HG03139 (cell line): ENCODE measurements around the gene LST1.
"Not testable (repeated sequence)": the region's sequence is repeated elsewhere in the genome, so short reads cannot be mapped to it uniquely, and the experiment has no call there.

Experiments used
- ATAC-seq: cut with Tn5 transposase; IDR thresholded peaks from one replicate; pipeline ENCODE4 v1.9.1; 2021; ENCODE audit not compliant: unreplicated experiment

The LST1 gene

DNA sequence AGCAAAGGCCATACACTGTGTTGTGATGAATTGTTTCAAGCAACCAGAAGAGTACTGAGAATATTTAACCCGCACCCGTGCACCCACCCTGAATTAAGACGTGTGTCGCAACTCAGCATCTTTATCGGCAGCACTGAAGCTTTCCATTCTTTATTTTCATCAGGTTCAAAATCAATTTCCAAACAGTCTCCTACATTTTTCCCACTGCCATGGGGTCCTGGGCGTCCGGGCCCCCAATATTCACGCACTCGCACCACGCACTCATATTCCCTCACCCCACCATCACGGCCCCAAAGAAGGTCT, 5.7 kb upstream of the LST1 start:
- ATAC-seq: no peak

DNA sequence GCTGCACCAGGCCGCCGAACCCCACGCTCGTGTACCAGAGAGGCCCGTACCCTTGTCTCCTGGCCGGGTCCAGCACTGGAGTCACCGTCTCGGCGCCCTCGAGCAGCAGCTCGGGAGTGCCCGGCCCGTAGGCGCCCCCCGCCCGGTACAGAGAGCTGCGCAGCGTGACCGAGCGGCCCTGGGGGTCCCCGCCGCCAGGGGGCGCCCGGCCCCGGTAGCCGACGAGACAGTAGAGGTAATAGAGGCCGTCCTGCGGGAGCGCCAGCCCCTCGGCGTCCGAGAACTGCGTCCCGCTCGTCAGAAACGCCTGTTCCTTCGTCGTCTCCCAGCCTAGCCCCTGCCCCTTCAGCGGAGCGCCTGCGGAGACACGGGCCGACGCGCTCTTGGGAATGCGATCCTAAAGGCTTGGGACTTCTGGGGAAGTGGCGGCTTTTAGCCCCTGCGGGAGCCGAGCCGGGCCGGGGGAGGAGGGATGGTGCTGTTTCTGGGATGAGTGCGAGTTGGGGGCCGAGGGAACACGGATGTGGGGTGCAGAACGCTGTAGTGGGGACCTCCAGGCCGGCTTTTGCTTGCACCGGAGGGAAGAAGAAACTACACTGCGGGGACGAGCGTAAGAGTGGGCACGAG, 5.2 kb upstream of the LST1 start:
- no peak for ATAC-seq

DNA sequence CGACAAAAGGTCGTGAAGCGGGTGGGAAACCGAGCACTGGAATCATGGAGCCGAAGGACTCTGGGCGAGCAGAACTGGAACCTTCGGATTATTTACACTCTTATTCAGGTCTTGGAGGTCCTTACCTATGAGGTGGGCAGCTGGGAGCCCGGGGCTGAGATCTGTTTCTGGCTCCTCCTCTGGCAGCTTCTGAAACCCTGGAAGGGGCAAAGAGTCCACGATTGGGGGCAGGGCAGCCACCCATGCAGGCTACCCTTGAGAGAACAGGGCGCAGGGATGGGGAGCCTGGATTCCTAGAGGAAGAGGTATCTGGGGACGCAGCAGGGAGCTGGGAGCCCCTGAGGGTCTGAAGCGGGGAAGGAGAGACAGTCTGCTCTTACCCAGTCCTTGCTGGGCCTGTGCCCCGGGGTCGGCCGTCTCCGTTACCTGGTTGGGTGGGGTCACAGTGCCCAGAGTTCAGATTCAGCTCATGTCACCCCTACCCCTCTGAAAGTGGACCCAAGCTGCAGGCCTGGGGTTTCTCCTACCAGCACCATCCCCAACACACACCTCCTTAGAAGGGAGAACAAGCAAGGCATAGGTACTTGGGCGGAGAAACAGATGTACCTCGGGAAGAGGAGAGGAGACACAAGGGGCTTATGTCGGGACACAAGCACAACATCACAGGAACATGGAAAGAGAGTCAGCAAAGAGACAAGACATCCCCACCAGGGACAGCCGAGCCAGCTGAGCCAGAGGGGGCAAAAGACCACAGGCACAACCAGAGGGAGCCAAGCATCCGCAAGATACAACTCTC, 4.4 kb upstream of the LST1 start:
- ATAC-seq: no peak

DNA sequence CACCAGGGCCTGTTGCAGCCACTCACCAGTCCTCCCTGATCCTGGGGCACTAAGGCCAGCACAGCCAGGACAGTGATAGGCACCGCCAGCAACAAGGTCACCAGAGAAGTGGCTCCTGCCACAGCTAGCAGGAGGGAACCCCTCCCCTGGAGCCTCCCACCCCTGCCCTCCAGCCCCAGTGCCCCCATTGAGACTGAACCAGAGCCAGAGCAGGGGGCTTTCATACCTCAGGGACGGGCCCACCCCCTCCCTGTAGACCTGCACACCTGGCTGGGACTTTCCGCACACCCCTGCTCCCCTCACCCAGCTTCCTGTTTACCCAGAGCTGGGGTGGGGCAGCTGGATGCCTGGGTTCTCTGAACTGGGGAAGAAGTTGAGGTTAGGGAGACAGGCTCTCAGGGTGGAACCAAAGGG, 3.8 kb upstream of the LST1 start, which contains the start of gene LTB:
LTB (minus strand) TSS at position 195 of the 414 bp plus-strand sequence; CDS start at position 188, 7 bp downstream.
- ATAC-seq: no peak

DNA sequence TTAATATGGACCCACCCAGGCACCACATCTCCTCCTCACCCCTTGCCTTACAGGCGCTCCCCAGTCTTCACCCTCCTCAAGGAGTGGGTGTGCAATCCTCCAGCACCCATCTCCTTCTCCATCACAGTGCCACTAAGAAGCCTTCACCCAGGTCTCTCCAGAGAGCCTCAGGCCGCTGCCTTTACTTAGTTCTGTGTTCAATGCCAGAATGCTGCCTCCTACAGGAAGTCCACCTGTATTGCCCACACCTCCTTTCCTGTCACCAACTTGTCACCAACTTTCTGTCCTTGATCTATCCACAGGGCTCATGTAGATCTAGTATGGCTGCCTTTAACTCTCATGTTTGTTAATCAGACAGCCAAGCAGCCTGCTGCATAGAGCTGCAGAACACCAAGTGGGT, 586 bp upstream of the LST1 start:
- ATAC-seq: no peak

DNA sequence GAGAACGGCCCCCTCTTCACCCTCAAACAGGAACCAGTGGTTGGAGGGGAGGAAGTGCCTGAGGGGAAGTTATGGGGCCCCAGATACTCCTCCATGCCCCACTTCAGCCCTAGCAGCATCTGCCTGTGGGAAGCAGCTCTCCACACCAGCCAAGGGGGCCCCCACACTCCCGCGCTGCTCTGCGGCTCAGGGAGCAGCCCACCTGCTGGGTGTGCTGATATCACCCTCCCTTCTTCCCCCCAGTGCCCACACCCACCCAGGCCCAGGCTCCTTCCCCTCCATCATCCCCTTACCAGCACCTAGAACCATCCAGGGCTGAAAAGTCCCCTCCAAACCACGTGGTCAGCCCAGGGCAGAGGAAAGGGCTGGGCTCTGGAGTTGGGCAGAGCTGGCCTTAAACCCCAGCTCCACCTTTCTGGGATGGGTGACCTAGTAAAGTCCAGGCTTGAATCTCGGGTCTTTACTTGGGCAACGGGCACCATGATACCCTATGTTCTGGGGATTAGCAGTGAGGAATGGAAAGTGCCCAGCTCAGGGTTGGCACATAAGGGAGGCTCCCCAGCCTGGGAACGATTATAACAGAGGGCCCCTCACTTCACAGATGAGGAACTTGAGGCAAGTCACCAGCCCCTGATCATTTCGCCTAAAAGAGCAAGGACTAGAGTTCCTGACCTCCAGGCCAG, 663 bp downstream of the LST1 start:
- no peak for ATAC-seq

DNA sequence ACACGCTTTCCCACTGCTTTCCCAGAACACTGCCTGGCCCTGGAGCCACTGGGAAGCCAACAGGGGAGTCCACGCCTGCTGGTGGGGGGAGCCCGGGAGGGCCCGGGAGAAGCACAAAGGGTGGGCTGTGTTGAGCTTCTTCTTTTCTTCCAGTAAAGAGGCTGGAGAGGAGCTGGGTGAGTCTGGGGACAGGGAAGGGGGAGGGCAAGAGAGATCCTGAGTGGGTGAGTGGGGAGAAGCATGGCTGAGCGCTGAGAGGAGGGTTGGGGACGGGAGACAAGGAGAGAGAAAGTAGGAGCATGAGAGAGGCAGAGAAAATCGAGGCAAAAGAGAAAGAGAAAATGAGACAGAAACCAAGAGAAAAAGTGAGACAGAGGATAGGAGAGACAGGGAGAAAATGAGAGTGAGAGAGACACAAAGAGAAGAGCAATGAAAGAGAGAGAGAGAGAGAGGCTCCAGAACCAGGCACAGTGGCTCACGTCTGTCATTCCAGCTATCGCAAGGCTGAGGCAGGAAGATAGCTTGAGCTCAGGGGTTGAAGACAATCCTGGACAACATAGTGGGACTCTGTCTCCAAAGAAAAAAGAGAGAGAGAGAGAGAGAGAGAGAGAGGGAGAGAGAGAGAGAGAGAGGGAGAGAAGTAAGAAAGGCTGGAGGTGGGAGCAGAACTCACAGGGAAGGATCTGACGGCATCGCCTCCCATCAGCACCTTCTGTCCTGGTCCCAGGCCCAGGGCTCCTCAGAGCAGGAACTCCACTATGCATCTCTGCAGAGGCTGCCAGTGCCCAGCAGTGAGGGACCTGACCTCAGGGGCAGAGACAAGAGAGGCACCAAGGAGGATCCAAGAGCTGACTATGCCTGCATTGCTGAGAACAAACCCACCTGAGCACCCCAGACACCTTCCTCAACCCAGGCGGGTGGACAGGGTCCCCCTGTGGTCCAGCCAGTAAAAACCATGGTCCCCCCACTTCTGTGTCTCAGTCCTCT, 2.0 kb downstream of the LST1 start:
- no peak for ATAC-seq

DNA sequence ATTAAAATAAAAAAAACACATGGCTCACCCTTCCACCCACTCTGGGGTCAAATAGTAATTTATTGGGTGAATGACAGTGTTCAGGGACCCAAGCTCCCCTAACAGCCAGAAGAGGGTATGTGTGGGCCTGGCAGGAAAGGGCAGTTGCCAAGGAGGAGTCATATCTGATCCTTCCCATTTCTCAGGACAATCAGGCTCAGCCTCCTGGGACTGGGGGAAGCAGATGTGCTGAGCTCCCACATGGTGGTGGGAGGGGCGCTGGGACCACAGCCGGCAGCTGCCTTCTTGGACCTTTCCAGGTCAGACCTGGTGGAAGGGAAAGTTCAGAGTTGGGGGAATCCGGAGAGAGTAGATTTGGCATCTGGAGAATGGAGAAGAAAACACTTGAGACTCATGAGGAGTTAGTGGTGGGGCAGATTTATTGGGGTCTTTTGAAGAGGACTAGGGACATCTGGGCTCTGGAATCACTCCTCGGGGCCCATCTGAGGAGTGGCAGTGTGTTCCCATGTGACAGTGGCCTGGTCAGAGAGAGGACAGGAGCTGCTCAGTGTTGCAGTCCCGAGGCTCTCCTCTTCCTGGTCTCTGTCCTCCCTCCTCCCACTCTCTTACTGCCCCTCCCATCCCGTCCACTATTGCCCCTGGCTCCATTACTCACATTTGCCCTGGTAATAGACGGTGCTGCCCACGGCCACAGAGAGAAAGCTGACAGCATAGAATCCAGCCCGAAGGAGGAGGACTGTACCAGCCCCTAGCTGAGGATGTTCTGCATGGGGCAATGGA, 3.0 kb downstream of the LST1 start:
- ATAC-seq: no peak

DNA sequence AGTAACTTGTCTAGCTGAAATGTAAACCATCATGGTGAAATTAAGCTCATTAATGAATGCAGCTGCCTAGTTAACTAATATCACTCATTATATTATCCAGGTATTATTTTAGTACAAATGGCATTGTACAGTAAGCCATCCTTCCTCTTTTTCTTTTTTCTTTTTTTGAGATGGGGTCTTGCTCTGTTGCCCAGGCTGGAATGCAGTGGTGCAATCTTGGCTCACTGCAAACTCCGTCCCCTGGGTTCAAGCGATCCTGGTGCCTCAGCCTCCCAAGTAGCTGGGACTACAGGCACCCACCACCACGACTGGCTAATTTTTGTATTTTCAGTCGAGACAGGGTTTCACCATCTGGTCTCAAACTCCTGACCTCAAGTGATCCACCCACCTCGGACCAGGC, 4.6 kb downstream of the LST1 start:
- not testable (repeated sequence) for ATAC-seq

DNA sequence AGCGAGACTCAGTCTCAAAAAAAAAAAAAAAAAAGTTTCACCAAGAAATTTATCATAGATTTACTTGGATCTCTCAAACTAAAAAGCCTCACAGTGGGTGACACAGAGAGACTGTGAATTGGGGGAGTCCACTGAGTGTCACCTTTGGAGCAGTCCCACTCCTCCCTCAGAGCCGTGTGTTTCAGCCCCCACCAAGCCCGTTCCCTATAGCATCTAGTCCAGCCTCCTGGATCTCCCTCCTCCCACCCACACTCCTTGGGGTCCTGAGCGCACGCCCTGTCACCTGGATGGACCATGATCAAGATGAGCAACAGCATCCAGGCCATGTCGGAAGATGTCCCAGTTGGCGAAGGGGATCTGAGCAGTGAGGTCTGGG, 6.3 kb downstream of the LST1 start:
- no peak for ATAC-seq

DNA sequence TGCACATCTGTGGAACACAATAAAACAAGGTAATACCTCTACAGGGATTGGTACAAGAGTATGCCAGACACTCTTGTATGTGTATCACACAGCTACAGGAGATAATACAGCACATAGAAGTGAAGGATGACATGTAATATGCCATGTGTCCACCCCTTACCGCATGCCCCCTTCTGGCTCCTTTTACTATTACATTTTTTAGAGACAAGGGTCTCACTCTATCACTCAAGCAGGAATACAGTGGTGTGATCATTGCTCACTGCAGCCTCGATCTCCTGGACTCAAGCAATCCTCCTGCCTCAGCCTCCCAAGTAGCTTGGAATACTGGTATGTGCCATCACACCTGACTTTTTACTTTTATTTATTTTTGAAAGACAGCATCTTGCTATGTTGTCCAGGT, 10.9 kb downstream of the LST1 start:
- no peak for ATAC-seq

DNA sequence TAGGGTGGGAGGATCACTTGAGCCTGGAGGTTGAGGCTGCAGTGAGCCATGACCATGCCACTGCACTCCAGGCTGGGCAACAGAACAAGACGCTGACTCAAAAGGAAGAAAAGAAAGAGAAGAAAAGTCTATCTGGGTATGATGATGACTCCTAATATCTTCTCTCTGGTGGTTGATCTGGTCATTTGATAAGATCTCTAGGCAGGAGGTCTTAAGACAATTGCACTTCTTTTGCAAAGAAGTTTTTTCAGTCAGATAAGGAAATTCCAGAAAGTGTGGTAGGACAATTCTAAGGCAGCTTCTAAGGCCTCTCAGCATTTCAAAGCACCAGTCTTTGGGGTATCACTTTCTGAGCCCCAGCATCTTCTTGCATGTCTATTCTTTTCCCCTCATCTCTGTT, 21.2 kb downstream of the LST1 start:
- ATAC-seq: no peak

DNA sequence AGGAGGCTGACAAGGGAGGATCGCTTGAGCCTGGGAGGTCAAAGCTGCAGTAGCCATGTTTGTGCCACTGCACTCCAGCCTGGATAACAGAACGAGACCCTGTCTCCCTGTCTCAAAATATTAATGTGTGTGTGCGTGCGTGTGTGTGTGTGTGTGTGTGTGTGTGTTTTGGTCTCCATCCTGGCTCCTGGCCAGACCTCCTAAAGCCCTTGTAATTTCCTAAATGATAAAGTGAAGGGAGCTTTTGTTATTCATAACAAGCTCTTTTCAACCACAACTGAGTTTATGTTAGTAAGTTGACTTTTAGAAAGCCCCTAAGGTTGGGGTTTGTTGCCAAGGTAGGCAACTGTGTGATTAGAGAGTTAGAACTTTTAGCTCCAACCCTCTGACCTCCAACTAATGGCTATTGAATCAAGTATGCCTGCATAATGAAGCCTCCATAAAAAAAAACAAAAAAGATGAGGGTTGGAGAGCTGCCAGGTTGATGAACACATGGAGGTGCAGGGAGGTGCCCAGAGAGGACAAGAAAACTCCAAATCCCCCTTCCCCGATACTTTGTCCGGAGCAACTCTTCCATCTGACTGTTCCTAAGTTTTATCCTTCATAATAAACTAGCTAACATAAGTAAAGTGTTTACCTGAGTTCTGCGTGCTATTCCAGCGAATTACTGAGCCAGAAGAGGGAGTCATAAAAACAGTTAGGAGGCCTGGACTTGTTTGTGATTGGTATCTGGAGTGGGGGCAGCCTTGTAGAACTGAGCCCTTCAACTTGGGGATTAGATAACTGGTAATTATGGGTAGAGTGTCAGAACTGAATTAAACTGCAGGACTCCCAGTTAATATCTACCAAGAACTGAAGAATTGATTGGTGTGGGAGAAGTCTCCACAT, 23.7 kb downstream of the LST1 start:
- ATAC-seq: no peak

DNA sequence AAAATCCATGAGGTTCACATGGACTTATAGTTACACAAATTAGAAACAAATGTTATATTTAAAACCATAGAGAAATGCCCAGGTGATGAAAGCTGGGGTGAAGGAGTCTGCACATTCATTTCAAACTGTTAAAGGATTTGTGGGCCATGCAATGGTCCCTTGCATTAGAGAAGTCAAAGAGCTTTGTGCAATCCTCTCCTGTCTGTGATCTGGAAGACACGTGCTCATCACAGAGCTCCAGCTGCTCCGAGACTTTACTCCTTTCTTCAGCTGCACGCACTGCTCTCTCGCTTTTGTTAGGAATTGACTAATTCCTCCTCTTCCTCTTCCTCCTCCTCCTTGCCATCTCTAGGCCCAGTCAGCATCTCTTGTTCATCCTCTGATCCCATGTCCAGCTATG, 24.9 kb downstream of the LST1 start:
- no peak for ATAC-seq

DNA sequence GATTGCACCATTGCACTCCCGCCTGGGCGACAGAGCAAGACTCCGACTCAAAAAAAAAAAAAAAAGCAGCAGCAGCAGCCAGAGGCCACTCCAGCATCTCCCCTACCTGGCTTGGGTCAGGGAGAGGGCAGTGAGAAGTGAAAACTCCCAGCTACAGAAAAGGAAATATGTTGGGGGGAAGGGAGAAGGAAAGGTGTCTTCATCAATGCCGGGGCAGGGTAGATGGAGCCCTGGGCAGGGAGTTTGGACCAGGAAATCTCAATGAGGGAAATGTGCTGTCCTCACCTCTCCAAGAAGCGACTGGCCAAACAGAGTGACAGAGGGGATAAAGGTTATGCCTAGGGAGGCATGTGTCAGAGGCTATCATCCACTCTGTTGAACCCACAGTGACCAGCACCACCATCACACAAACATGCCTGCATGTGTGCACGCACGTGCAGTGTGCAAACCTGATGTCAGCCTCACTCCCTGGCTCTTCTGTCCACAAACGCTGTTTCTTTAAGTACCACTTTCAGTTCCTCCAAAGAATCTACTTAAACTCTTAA, 28.1 kb downstream of the LST1 start:
- ATAC-seq: no peak

DNA sequence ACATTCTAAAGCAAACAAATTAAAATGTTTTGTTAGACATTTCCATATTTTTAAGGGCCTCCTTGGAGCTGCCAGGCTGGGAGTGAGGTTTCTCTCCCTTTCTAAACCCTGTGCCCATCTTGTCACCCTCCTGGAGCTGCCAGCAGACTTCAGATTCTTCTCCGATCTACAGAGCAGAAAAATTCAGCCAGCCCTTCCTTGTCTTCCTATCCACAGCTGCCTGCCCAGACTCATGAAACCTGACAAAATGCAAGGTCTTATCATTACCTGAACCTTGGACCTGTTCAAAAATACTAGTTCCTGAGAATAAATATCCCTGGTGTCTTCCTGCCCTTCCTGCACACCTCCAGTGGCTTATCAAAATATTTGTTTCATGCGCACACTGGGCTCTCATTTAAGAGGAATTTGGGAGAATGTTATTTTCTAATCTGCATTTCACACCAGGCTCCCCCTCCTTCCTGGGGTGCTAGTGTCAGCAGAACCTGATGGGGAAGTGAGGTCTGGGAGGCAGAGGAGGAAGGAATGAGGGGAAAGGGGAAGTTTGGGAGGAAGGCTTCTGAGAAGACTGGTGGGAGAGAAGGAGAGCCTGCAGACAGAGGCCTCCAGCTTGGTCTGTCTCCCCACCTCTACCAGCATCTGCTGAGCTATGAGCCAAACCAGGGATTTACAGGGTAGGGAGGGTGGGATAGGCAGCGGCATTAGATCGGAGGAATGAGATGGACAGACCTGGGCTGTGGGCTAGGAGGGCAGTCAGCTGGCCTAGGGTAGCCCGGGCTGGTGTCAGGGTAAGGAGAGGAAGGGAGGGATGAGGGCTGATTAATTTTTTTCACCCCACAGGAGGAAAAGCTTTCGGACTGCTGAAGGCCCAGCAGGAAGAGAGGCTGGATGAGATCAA, 28.9 kb downstream of the LST1 start, which contains the start of gene AIF1:
AIF1 (plus strand) TSS at position 551 of the 895 bp plus-strand sequence; CDS start at position 647, 96 bp downstream.
- no peak for ATAC-seq

DNA sequence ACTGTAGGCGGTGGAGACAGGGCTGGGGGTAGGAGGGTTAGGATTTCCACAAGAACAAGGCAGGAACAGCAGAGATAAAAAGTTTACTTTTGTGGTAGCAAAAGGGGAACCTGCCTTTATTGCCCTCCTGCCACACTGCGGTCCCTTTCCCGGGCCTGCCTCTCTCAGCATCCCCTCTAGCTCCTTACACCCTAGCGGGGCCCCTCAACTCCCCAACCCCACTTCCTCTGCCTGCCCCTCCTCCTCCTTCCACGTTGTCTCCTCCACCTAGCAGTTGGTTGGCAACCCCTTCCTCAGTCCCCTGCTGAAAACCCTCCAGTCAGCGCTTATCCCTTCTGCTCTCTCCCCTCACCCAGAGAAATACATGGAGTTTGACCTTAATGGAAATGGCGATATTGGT, 29.7 kb downstream of the LST1 start:
- ATAC-seq: no peak

DNA sequence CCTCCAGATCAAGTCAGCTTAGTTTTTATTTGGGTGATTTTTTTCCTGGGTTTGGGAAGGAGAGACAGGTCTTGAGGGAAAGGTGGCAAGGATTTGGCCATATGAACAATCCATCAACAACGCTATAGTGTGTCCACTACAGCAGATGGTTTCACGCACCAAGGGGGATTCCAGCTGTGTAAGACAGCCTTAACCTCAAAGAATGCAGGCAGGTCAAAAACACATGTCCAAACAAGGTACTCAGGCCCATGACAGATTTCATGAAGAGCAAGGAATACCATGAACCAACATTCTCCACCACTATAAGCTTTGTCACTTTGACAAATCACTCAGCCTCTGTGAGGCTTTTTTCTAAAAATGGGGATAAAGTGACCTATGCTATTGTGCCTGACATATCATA, 30.9 kb downstream of the LST1 start:
- no peak for ATAC-seq
